Activated CD4-positive, alpha-beta T cell treated with anti-CD3 and anti-CD28 coated beads for 36 hours (primary cell): ENCODE measurements around the gene MT3. TPM values are rescaled to one million over a fixed set of nuclear protein-coding genes. Genes with fewer than 3 reads are reported as not detected.

Experiments used
- ATAC-seq: fragments of 200-7000 bp; cut with Tn5 transposase; one replicate; pipeline ENCODE4 v1.10.0; 2021; ENCODE audit warnings: mild to moderate bottlenecking, moderate library complexity
- CTCF ChIA-PET: fragments of 350-600 bp; sonication (Branson Sonifier 250); formaldehyde crosslinking; loops from one replicate; lab custom pipeline; 2021; ENCODE audit warnings: antibody characterized with exemption; lab: Charles Lee
- POLR2A ChIA-PET: fragments of 350-600 bp; sonication (Branson Sonifier 250); formaldehyde crosslinking; loops from one replicate; lab custom pipeline; 2021; ENCODE audit warnings: antibody characterized with exemption, inconsistent platforms; lab: Charles Lee
- DNase-seq: peaks from one replicate; pipeline ENCODE4 v3.0.0-alpha.2; 2020
- H3K27ac Mint-ChIP-seq: one replicate; pipeline ENCODE4 v1.8.0; 2021; ENCODE audit warnings: mixed read lengths
- H3K27me3 Mint-ChIP-seq: one replicate; pipeline ENCODE4 v1.8.0; 2021; ENCODE audit warnings: mixed read lengths
- H3K36me3 Mint-ChIP-seq: one replicate; pipeline ENCODE4 v1.8.0; 2021; ENCODE audit warnings: low read depth, mixed read lengths
- H3K4me1 Mint-ChIP-seq: one replicate; pipeline ENCODE4 v1.8.0; 2021; ENCODE audit warnings: mixed read lengths
- H3K4me3 Mint-ChIP-seq: one replicate; pipeline ENCODE4 v1.8.0; 2021; ENCODE audit warnings: mild to moderate bottlenecking, moderate library complexity, mixed read lengths
- H3K9me3 Mint-ChIP-seq: one replicate; pipeline ENCODE4 v1.8.0; 2021; ENCODE audit warnings: low read depth, mixed read lengths
- intact Hi-C, 2 experiments: fragments of 100-400 bp; cut with DNase I in 1 of 2; cut with micrococcal nuclease in 1 of 2; formaldehyde crosslinking; loops; one replicate each; pipeline versions ENCODE4 v1.14.2 to v1.15.1; 2022 to 2024; cut with DNase I, micrococcal nuclease
- total RNA-seq, 2 experiments: library from RNA; stranded (reverse); gene quantifications; one replicate each; pipeline ENCODE4 v1.2.3, GENCODE V29; 2021

Gene MT3
- total RNA-seq, 2 experiments from 2014 or later, result 10.6 to 27.0 TPM

GRCh38 chr16:56603589-56603988, 14.3 kb downstream of the MT3 start:
- H3K9me3 Mint-ChIP-seq, result no peaks in the 10 kb centered on the region
- no peak overlapping the region for H3K27ac Mint-ChIP-seq
- ChIA-PET CTCF (interaction anchor here (0.6 to 5.9 kb wide), 8 partner anchors 12 to 99 kb away, joined by 3 to 28 read pairs (median 4); no protein-coding TSS in a partner anchor), POLR2A (interaction anchor here (0.7 kb wide), 1 partner anchor 153 kb away, joined by 4 read pairs; the partner anchor contains the start of genes NUDT21 and OGFOD1)
- H3K4me3 Mint-ChIP-seq, result no peak overlapping the region
- intact Hi-C loops, result loop anchor here in 1 of 2 experiments (1.0 to 10.0 kb wide), 2 partner anchors 99 to 931 kb away; partner anchors contain the start of gene CCDC102A
- H3K27me3 Mint-ChIP-seq, result peaks cover 6% of the 10 kb centered on the region
- DNase-seq, result peak; percentile 45
- peaks cover 25% of the 10 kb centered on the region for H3K4me1 Mint-ChIP-seq
- H3K36me3 Mint-ChIP-seq, result no peaks in the 10 kb centered on the region
- ATAC-seq, result no peak

GRCh38 chr16:56604966-56605365, 15.6 kb downstream of the MT3 start:
- no peak for DNase-seq
- peaks cover 6% of the 10 kb centered on the region for H3K27me3 Mint-ChIP-seq
- intact Hi-C loops, result loop anchor here in 1 of 2 experiments (10.0 kb wide), 1 partner anchor 930 kb away; the partner anchor contains the start of gene CCDC102A
- ATAC-seq, result no peak
- no peak overlapping the region for H3K4me3 Mint-ChIP-seq
- ChIA-PET POLR2A (interaction anchor here (1.5 kb wide), 1 partner anchor 97 kb away, joined by 3 read pairs; no protein-coding TSS in a partner anchor), CTCF (interaction anchor here (0.6 to 5.9 kb wide), 8 partner anchors 12 to 98 kb away, joined by 3 to 28 read pairs (median 3); no protein-coding TSS in a partner anchor)
- H3K27ac Mint-ChIP-seq, result no peak overlapping the region
- peaks cover 7% of the 10 kb centered on the region for H3K36me3 Mint-ChIP-seq
- H3K4me1 Mint-ChIP-seq, result peaks cover 29% of the 10 kb centered on the region
- no peaks in the 10 kb centered on the region for H3K9me3 Mint-ChIP-seq

- H3K9me3 Mint-ChIP-seq, result no peaks in the 10 kb centered on the region
- no peak for DNase-seq
- peaks cover 7% of the 10 kb centered on the region for H3K36me3 Mint-ChIP-seq
- intact Hi-C loops, result loop anchor here in 1 of 2 experiments (10.0 kb wide), 1 partner anchor 929 kb away; the partner anchor contains the start of gene CCDC102A
- no peak overlapping the region for H3K4me3 Mint-ChIP-seq
- peaks cover 3% of the 10 kb centered on the region for H3K27me3 Mint-ChIP-seq
- no peak overlapping the region for H3K27ac Mint-ChIP-seq
- no peak for ATAC-seq
- H3K4me1 Mint-ChIP-seq, result peaks cover 32% of the 10 kb centered on the region
- POLR2A ChIA-PET, result interaction anchor here (1.5 kb wide), 1 partner anchor 96 kb away, joined by 3 read pairs; no protein-coding TSS in a partner anchor
- CTCF ChIA-PET, result interaction anchor here (0.7 to 5.9 kb wide), 11 partner anchors 12 to 1031 kb away, joined by 3 to 28 read pairs (median 3); partner anchors contain the start of genes BBS2, MT1E and MT1X
Observed at GRCh38 chr16:56605475-56605874, 16.1 kb downstream of the MT3 start.

- Mint-ChIP-seq H3K9me3 (no peaks in the 10 kb centered on the region), H3K27ac (peak overlapping the region; percentile 64), H3K4me3 (no peak overlapping the region), H3K36me3 (peaks cover 7% of the 10 kb centered on the region), H3K27me3 (peaks cover 1% of the 10 kb centered on the region), H3K4me1 (peaks cover 37% of the 10 kb centered on the region)
- ATAC-seq (no peak), DNase-seq (peak; percentile 45)
- intact Hi-C loops, result loop anchor here in 1 of 2 experiments (10.0 kb wide), 1 partner anchor 929 kb away; the partner anchor contains the start of gene CCDC102A
- ChIA-PET POLR2A (interaction anchor here (1.5 kb wide), 1 partner anchor 96 kb away, joined by 3 read pairs; no protein-coding TSS in a partner anchor), CTCF (interaction anchor here (0.7 to 2.3 kb wide), 9 partner anchors 17 to 1030 kb away, joined by 3 to 9 read pairs (median 3); partner anchors contain the start of genes BBS2, MT1E and MT1X)
Observed at GRCh38 chr16:56606071-56606475, 16.7 kb downstream of the MT3 start.

GRCh38 chr16:56606476-56607108, 17.3 kb downstream of the MT3 start:
- no peak for DNase-seq
- intact Hi-C loops, result loop anchor here in 1 of 2 experiments (10.0 kb wide), 1 partner anchor 928 kb away; the partner anchor contains the start of gene CCDC102A
- H3K27ac Mint-ChIP-seq, result peak overlapping the region; percentile 64
- H3K27me3 Mint-ChIP-seq, result peaks cover 1% of the 10 kb centered on the region
- peaks cover 43% of the 10 kb centered on the region for H3K4me1 Mint-ChIP-seq
- ChIA-PET CTCF (interaction anchor here (0.6 to 2.3 kb wide), 7 partner anchors 30 to 95 kb away, joined by 3 to 9 read pairs (median 3); partner anchors contain the start of gene MT1X), POLR2A (interaction anchor here (1.5 kb wide), 1 partner anchor 95 kb away, joined by 3 read pairs; no protein-coding TSS in a partner anchor)
- no peak overlapping the region for H3K4me3 Mint-ChIP-seq
- peaks cover 7% of the 10 kb centered on the region for H3K36me3 Mint-ChIP-seq
- no peak for ATAC-seq
- H3K9me3 Mint-ChIP-seq, result no peaks in the 10 kb centered on the region

GRCh38 chr16:56607109-56607618, 17.8 kb downstream of the MT3 start:
- no peaks in the 10 kb centered on the region for H3K27me3 Mint-ChIP-seq
- H3K36me3 Mint-ChIP-seq, result peaks cover 7% of the 10 kb centered on the region
- H3K4me1 Mint-ChIP-seq, result peaks cover 47% of the 10 kb centered on the region
- H3K27ac Mint-ChIP-seq, result peak overlapping the region; percentile 87
- ATAC-seq (no peak), DNase-seq (peak; percentile 30)
- ChIA-PET POLR2A (interaction anchor here (3.7 kb wide), 1 partner anchor 19 kb away, joined by 31 read pairs; the partner anchor contains the start of gene MT1E), CTCF (interaction anchor here (0.6 to 2.3 kb wide), 6 partner anchors 18 to 94 kb away, joined by 3 to 9 read pairs (median 6); partner anchors contain the start of genes MT1E and MT1X)
- intact Hi-C loops, result loop anchor here in 1 of 2 experiments (10.0 kb wide), 1 partner anchor 928 kb away; the partner anchor contains the start of gene CCDC102A
- H3K9me3 Mint-ChIP-seq, result no peaks in the 10 kb centered on the region
- H3K4me3 Mint-ChIP-seq, result peak overlapping the region; percentile 97

GRCh38 chr16:56607675-56608042, 18.3 kb downstream of the MT3 start:
- Mint-ChIP-seq H3K4me3 (peak overlapping the region; percentile 97), H3K4me1 (peaks cover 52% of the 10 kb centered on the region), H3K9me3 (no peaks in the 10 kb centered on the region), H3K27me3 (no peaks in the 10 kb centered on the region), H3K36me3 (peaks cover 7% of the 10 kb centered on the region), H3K27ac (peak overlapping the region; percentile 87)
- DNase-seq (peak; percentile 22), ATAC-seq (no peak)
- CTCF ChIA-PET, result interaction anchor here (1.3 to 2.3 kb wide), 4 partner anchors 18 to 94 kb away, joined by 3 to 9 read pairs (median 8); partner anchors contain the start of genes MT1E and MT1X
- intact Hi-C loops, result loop anchor here (1.0 to 10.0 kb wide), 11 partner anchors 18 to 927 kb away; partner anchors contain the start of genes MT1F (in 2 of the 2), MT1X (in 2 of the 2), CCDC102A (in 1 of the 2) and HERPUD1 (in 1 of the 2)
- POLR2A ChIA-PET, result interaction anchor here (3.7 kb wide), 1 partner anchor 19 kb away, joined by 31 read pairs; the partner anchor contains the start of gene MT1E

GRCh38 chr16:56608043-56608875, 18.9 kb downstream of the MT3 start, which contains the start of gene MT2A:
Gene MT2A (plus strand): TSS chr16:56608584. CDS start chr16:56608656, 72 bp downstream.
- ATAC-seq, result peak; percentile 66
- intact Hi-C loops, result loop anchor here (1.0 to 10.0 kb wide), 11 partner anchors 17 to 927 kb away; partner anchors contain the start of genes MT1F (in 2 of the 2), MT1X (in 2 of the 2), CCDC102A (in 1 of the 2) and HERPUD1 (in 1 of the 2)
- Mint-ChIP-seq H3K27ac (peak within 1 kb of the TSS; percentile 98), H3K4me1 (peaks cover 56% of the 10 kb centered on the region), H3K4me3 (peak within 1 kb of the TSS; percentile 97), H3K9me3 (no peaks in the 10 kb centered on the region), H3K27me3 (no peaks in the 10 kb centered on the region), H3K36me3 (peaks cover 7% of the 10 kb centered on the region)
- POLR2A ChIA-PET, result interaction anchor here (0.6 to 3.7 kb wide), 9 partner anchors 9 to 75 kb away, joined by 3 to 31 read pairs (median 4); partner anchors contain the start of genes MT1E, MT1H and MT1X
- CTCF ChIA-PET, result interaction anchor here (1.0 to 1.7 kb wide), 4 partner anchors 10 to 94 kb away, joined by 3 to 9 read pairs (median 4); partner anchors contain the start of gene MT1E
- DNase-seq, result peak; percentile 97

- intact Hi-C loops, result loop anchor here (1.0 to 10.0 kb wide), 11 partner anchors 16 to 926 kb away; partner anchors contain the start of genes MT1E (in 2 of the 2), MT1F (in 2 of the 2), MT1X (in 2 of the 2) and CCDC102A (in 1 of the 2)
- H3K9me3 Mint-ChIP-seq, result no peaks in the 10 kb centered on the region
- no peaks in the 10 kb centered on the region for H3K27me3 Mint-ChIP-seq
- peak overlapping the region; percentile 97 for H3K4me3 Mint-ChIP-seq
- no peak for ATAC-seq
- POLR2A ChIA-PET, result interaction anchor here (0.9 to 3.7 kb wide), 7 partner anchors 9 to 74 kb away, joined by 3 to 31 read pairs (median 5); partner anchors contain the start of genes MT1E and MT1X
- peak; percentile 45 for DNase-seq
- peaks cover 63% of the 10 kb centered on the region for H3K4me1 Mint-ChIP-seq
- H3K27ac Mint-ChIP-seq, result peak overlapping the region; percentile 98
- CTCF ChIA-PET, result interaction anchor here (0.6 to 1.7 kb wide), 5 partner anchors 9 to 93 kb away, joined by 3 to 9 read pairs (median 4); partner anchors contain the start of gene MT1E
- H3K36me3 Mint-ChIP-seq, result peaks cover 7% of the 10 kb centered on the region
Observed at GRCh38 chr16:56608876-56609462, 19.6 kb downstream of the MT3 start.
